ENCODE data around the gene TBC1D21.

GRCh38 chr15:73936588-73937290 lies 63.4 kb downstream of the TBC1D21 start:
- TF ChIP-seq CTCF (IDR thresholded peaks at IDR 0.05) (no peak), POLR2A (IDR thresholded peaks at IDR 0.05) (no peak), EP300 (IDR thresholded peaks at IDR 0.05) (no peak)
